ENCODE data around the gene RETREG1. TPM values are rescaled to one million over a fixed set of nuclear protein-coding genes. Genes with fewer than 3 reads are reported as not detected.

The RETREG1 gene
- total and polyA plus RNA-seq, 8 donors, result 1.9 to 26.0 (median 2.5) TPM

GRCh38 chr5:16578474-16578883 is 38.3 kb downstream of the RETREG1 start:
- H3K27ac ChIP-seq, result no peak overlapping the region
- H3K4me1 ChIP-seq, result no peaks in the 10 kb centered on the region
- no peak for TF ChIP-seq CTCF (IDR thresholded peaks at IDR 0.05)
- H3K9me3 ChIP-seq, result no peaks in the 10 kb centered on the region
- H3K27me3 ChIP-seq, result no peaks in the 10 kb centered on the region
- intact Hi-C loops (cut with DNase I), result no loop called here
- H3K4me3 ChIP-seq, result no peak overlapping the region
- H3K36me3 ChIP-seq, result no peaks in the 10 kb centered on the region
- no peak for DNase-seq
- ATAC-seq, result no peak

GRCh38 chr5:16577677-16578076 is 39.1 kb downstream of the RETREG1 start:
- DNase-seq (no peak), ATAC-seq (no peak)
- Histone ChIP-seq H3K27me3 (no peaks in the 10 kb centered on the region), H3K4me3 (no peak overlapping the region), H3K9me3 (no peaks in the 10 kb centered on the region), H3K4me1 (no peaks in the 10 kb centered on the region), H3K27ac (no peak overlapping the region), H3K36me3 (no peaks in the 10 kb centered on the region)
- intact Hi-C loops (cut with DNase I), result no loop called here
- TF ChIP-seq CTCF (IDR thresholded peaks at IDR 0.05), result no peak

- intact Hi-C loops (cut with DNase I), result no loop called here
- H3K4me1 ChIP-seq, result no peaks in the 10 kb centered on the region
- ATAC-seq (no peak), DNase-seq (no peak)
- H3K27me3 ChIP-seq, result no peaks in the 10 kb centered on the region
- H3K36me3 ChIP-seq, result no peaks in the 10 kb centered on the region
- H3K4me3 ChIP-seq, result no peak overlapping the region
- TF ChIP-seq CTCF (IDR thresholded peaks at IDR 0.05), result no peak
- H3K27ac ChIP-seq, result no peak overlapping the region
- H3K9me3 ChIP-seq, result no peaks in the 10 kb centered on the region
Observed at GRCh38 chr5:16574789-16575721, 41.7 kb downstream of the RETREG1 start.

GRCh38 chr5:16573401-16573800 is 43.4 kb downstream of the RETREG1 start:
- intact Hi-C loops (cut with DNase I), result no loop called here
- no peaks in the 10 kb centered on the region for H3K36me3 ChIP-seq
- DNase-seq (no peak), ATAC-seq (no peak)
- H3K4me3 ChIP-seq, result no peak overlapping the region
- no peaks in the 10 kb centered on the region for H3K27me3 ChIP-seq
- no peaks in the 10 kb centered on the region for H3K9me3 ChIP-seq
- H3K27ac ChIP-seq, result no peak overlapping the region
- TF ChIP-seq CTCF (IDR thresholded peaks at IDR 0.05), result no peak
- H3K4me1 ChIP-seq, result no peaks in the 10 kb centered on the region

- Histone ChIP-seq H3K4me3 (no peak overlapping the region), H3K27ac (no peak overlapping the region), H3K9me3 (no peaks in the 10 kb centered on the region), H3K4me1 (no peaks in the 10 kb centered on the region), H3K27me3 (no peaks in the 10 kb centered on the region), H3K36me3 (no peaks in the 10 kb centered on the region)
- no peak for DNase-seq
- ATAC-seq, result no peak
- TF ChIP-seq CTCF (IDR thresholded peaks at IDR 0.05), result no peak
- intact Hi-C loops (cut with DNase I), result no loop called here
Observed at GRCh38 chr5:16572289-16573015, 44.3 kb downstream of the RETREG1 start.

All from left lung (tissue), 10 donors.